Small intestine (tissue), 7 donors: ENCODE results near the gene CEP63. TPM values are rescaled to one million over a fixed set of nuclear protein-coding genes. Genes with fewer than 3 reads are reported as not detected.
A peak's percentile ranks its signal among the peaks of the same experiment; 100 is the strongest.

Experiments
- DNase-seq, 2 donors: peaks; one replicate each; pipeline versions ENCODE4 v3.0.0 to v3.0.0-alpha.2; 2013
- FAIRE-seq: peaks from 2 replicates; lab custom pipeline; 2012; peaks lifted over from hg19 to GRCh38; lab: Jason Lieb, UNC
- H3K27ac ChIP-seq, 3 donors: one replicate each; pipeline ENCODE4 v1.5.1; 2013; ENCODE audit warnings: low read length in 2 of 3, mild to moderate bottlenecking in 2 of 3, control low read depth in 1 of 3, inconsistent platforms in 1 of 3, low read depth in 1 of 3, moderate library complexity in 1 of 3
- H3K27me3 ChIP-seq, 3 donors: one replicate each; pipeline ENCODE4 v1.6.1; 2013; ENCODE audit warnings: low read length in 3 of 3, inconsistent platforms in 1 of 3; ENCODE audit not compliant: control insufficient read depth in 3 of 3, insufficient read depth in 3 of 3
- H3K36me3 ChIP-seq, 3 donors: one replicate each; pipeline ENCODE4 v1.6.1; 2013; ENCODE audit warnings: low read length in 3 of 3, inconsistent platforms in 1 of 3, low read depth in 1 of 3, mild to moderate bottlenecking in 1 of 3, moderate library complexity in 1 of 3; ENCODE audit not compliant: control insufficient read depth in 3 of 3, insufficient read depth in 2 of 3
- H3K4me1 ChIP-seq, 3 donors: one replicate each; pipeline ENCODE4 v1.6.1; 2013; ENCODE audit warnings: low read length in 2 of 3, inconsistent platforms in 1 of 3, low read depth in 1 of 3, mild to moderate bottlenecking in 1 of 3, moderate library complexity in 1 of 3; ENCODE audit not compliant: control insufficient read depth in 3 of 3, insufficient read depth in 2 of 3
- H3K4me3 ChIP-seq, 3 donors: one replicate each; pipeline ENCODE4 v1.5.1; 2013; ENCODE audit warnings: low read length in 3 of 3, control low read depth in 1 of 3, inconsistent platforms in 1 of 3, low read depth in 1 of 3, mild to moderate bottlenecking in 1 of 3, moderate library complexity in 1 of 3
- H3K9me3 ChIP-seq, 2 donors: one replicate each; pipeline ENCODE4 v1.6.1; 2013; ENCODE audit warnings: low read depth in 1 of 2, low read length in 1 of 2; ENCODE audit not compliant: control insufficient read depth in 2 of 2, insufficient read depth in 1 of 2
- WGBS, 3 donors: extraction: QIAGEN DNeasy Blood & Tissue Kit; methylation state at CpG; one replicate each; pipeline ENCODE4 v1.1.7; 2013; 5-methylcytosine and 5-hydroxymethylcytosine counted together
- polyA plus RNA-seq, 4 donors: library from polyadenylated mRNA; stranded (reverse) in 3 of 4; unstranded in 1 of 4; fragments of 200-250 nt in 3 of 4; fragments of 120-200 nt in 1 of 4; gene quantifications; one replicate each; pipeline versions ENCODE4 v1.2.1 to v1.2.3, GENCODE V29; 2013
- donor health status: healthy with polysubstance abuse.
- donor health status: control.
- donor health status: control.
- donor health status: Bipolar disorder and iron deficiency.
- donor health status: healthy.

The CEP63 gene
- polyA plus RNA-seq, 4 donors = 10.3 to 27.0 (median 13.9) TPM

- no peaks in the 10 kb centered on the region for H3K9me3 ChIP-seq
- H3K36me3 ChIP-seq = no peaks in the 10 kb centered on the region
- H3K27ac ChIP-seq = peak overlapping the region in 2 of 3 donors; percentile 57 to 81
- peaks cover 0 to 4% (median 0%) of the 10 kb centered on the region in 3 donors for H3K27me3 ChIP-seq
- DNase-seq = no peak
- H3K4me1 ChIP-seq = peaks cover 0 to 4% (median 0%) of the 10 kb centered on the region in 3 donors
- FAIRE-seq = no peak
- 54 to 76% (median 66%) methylated on average over 5 of the region's 5 CpGs for WGBS, 3 donors
- H3K4me3 ChIP-seq = no peak overlapping the region
These were observed 23.4 kb upstream of the CEP63 start for GRCh38 chr3:134462331-134462941.

- WGBS, 3 donors = 75 to 97% (median 96%) methylated on average over 4 of the region's 4 CpGs
- peaks cover 0 to 4% (median 0%) of the 10 kb centered on the region in 3 donors for H3K27me3 ChIP-seq
- H3K4me3 ChIP-seq = no peak overlapping the region
- peak overlapping the region in 2 of 3 donors; percentile 60 to 83 for H3K27ac ChIP-seq
- DNase-seq (no peak), FAIRE-seq (no peak)
- H3K36me3 ChIP-seq = no peaks in the 10 kb centered on the region
- H3K4me1 ChIP-seq = peaks cover 0 to 4% (median 0%) of the 10 kb centered on the region in 3 donors
- H3K9me3 ChIP-seq = no peaks in the 10 kb centered on the region
These were observed 22.2 kb upstream of the CEP63 start for GRCh38 chr3:134463676-134464063.

- Histone ChIP-seq H3K4me3 (no peak overlapping the region), H3K9me3 (no peaks in the 10 kb centered on the region), H3K4me1 (peaks cover 0 to 4% (median 0%) of the 10 kb centered on the region in 3 donors), H3K36me3 (no peaks in the 10 kb centered on the region), H3K27ac (peak overlapping the region in 2 of 3 donors; percentile 60 to 83), H3K27me3 (peaks cover 0 to 4% (median 0%) of the 10 kb centered on the region in 3 donors)
- FAIRE-seq (no peak), DNase-seq (peak in 1 of 2 donors; percentile 45)
- WGBS, 3 donors = 65 to 84% (median 83%) methylated on average over 13 of the region's 13 CpGs
These were observed 21.7 kb upstream of the CEP63 start for GRCh38 chr3:134464064-134464688.

GRCh38 chr3:134464689-134465365 is 21.0 kb upstream of the CEP63 start:
- no peaks in the 10 kb centered on the region for H3K9me3 ChIP-seq
- DNase-seq = no peak
- H3K4me3 ChIP-seq = no peak overlapping the region
- H3K27me3 ChIP-seq = peaks cover 0 to 4% (median 0%) of the 10 kb centered on the region in 3 donors
- peak overlapping the region in 2 of 3 donors; percentile 47 to 58 for H3K27ac ChIP-seq
- WGBS, 3 donors = 70 to 91% (median 88%) methylated on average over 8 of the region's 8 CpGs
- H3K36me3 ChIP-seq = no peaks in the 10 kb centered on the region
- no peak for FAIRE-seq
- H3K4me1 ChIP-seq = peaks cover 0 to 4% (median 0%) of the 10 kb centered on the region in 3 donors

GRCh38 chr3:134466331-134466730 is 19.5 kb upstream of the CEP63 start:
- Histone ChIP-seq H3K4me1 (peaks cover 0 to 4% (median 0%) of the 10 kb centered on the region in 3 donors), H3K9me3 (no peaks in the 10 kb centered on the region), H3K4me3 (no peak overlapping the region), H3K27me3 (peaks cover 0 to 4% (median 0%) of the 10 kb centered on the region in 3 donors), H3K27ac (no peak overlapping the region), H3K36me3 (no peaks in the 10 kb centered on the region)
- DNase-seq = no peak
- WGBS, 3 donors = 69 to 95% (median 86%) methylated on average over 1 of the region's 1 CpG
- no peak for FAIRE-seq

GRCh38 chr3:134468519-134468918 is 17.3 kb upstream of the CEP63 start:
- DNase-seq = no peak
- no peak overlapping the region for H3K4me3 ChIP-seq
- H3K27ac ChIP-seq = no peak overlapping the region
- no peaks in the 10 kb centered on the region for H3K9me3 ChIP-seq
- no peak for FAIRE-seq
- peaks cover 0 to 4% (median 0%) of the 10 kb centered on the region in 3 donors for H3K4me1 ChIP-seq
- peaks cover 0 to 3% (median 0%) of the 10 kb centered on the region in 3 donors for H3K27me3 ChIP-seq
- H3K36me3 ChIP-seq = peaks cover 0 to 4% (median 2%) of the 10 kb centered on the region in 3 donors
- 33 to 61% (median 45%) methylated on average over 4 of the region's 4 CpGs for WGBS, 3 donors

- peak overlapping the region in 1 of 3 donors; percentile 13 for H3K27ac ChIP-seq
- H3K4me1 ChIP-seq = peaks cover 0 to 4% (median 0%) of the 10 kb centered on the region in 3 donors
- 74 to 81% (median 75%) methylated on average over 8 of the region's 8 CpGs for WGBS, 3 donors
- DNase-seq = no peak
- no peaks in the 10 kb centered on the region for H3K27me3 ChIP-seq
- H3K36me3 ChIP-seq = peaks cover 0 to 12% (median 2%) of the 10 kb centered on the region in 3 donors
- no peak overlapping the region for H3K4me3 ChIP-seq
- no peak for FAIRE-seq
- no peaks in the 10 kb centered on the region for H3K9me3 ChIP-seq
These were observed 14.2 kb upstream of the CEP63 start for GRCh38 chr3:134471521-134472193.

- DNase-seq (no peak), FAIRE-seq (no peak)
- Histone ChIP-seq H3K4me3 (no peak overlapping the region), H3K9me3 (no peaks in the 10 kb centered on the region), H3K36me3 (peaks cover 3 to 16% (median 6%) of the 10 kb centered on the region in 3 donors), H3K27me3 (no peaks in the 10 kb centered on the region), H3K4me1 (peaks cover 0 to 4% (median 0%) of the 10 kb centered on the region in 3 donors), H3K27ac (no peak overlapping the region)
- WGBS, 3 donors = 97 to 99% (median 98%) methylated on average over 6 of the region's 6 CpGs
These were observed 13.0 kb upstream of the CEP63 start for GRCh38 chr3:134472831-134473230.
